CD4-positive, alpha-beta T cell treated with Interferon gamma for 1 hour (primary cell): ENCODE results near the gene LMBR1L.

Source experiments
- DNase-seq: peaks from one replicate; pipeline ENCODE4 v3.0.0-alpha.2; 2020

Gene LMBR1L

GRCh38 chr12:49109641-49110463 lies 795 bp downstream of the LMBR1L start:
- DNase-seq, result peak; percentile 19

- no peak for DNase-seq
These were observed 1.7 kb downstream of the LMBR1L start for GRCh38 chr12:49108958-49109404.

DNA sequence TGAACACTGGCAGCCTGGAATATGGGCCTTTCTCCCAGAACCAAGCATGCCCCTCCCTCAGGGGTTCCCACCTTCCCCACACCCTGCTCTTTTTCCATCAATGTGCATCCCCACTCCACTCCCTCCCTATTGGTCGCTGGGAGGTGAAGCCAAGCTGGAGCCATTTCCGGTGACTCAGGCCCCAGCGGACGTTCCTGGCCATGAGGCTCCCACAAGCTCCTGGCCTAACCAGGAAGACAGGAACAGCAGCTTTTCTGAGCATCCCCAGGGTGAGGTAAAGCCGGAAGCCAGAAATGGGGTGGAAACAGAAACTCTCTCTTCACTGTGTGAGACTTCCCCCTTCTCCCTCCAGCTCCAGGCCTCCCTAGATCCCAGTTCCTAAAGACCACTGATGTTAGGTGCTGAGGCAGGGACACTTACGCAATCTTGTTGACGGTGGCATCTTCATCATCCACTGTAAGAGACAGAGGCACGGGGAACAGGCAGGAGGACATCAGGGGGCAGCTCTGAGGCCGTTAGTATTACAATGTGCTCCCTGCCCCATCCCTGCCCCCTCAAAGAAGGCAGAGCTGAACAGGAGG lies 5.1 kb downstream of the LMBR1L start:
- DNase-seq, result no peak

- no peak for DNase-seq
These were observed 5.8 kb downstream of the LMBR1L start for GRCh38 chr12:49104822-49105221.

GRCh38 chr12:49100380-49100779 lies 10.3 kb downstream of the LMBR1L start:
- DNase-seq, result no peak

- no peak for DNase-seq
These were observed 11.9 kb downstream of the LMBR1L start for GRCh38 chr12:49098703-49099102.

GRCh38 chr12:49098035-49098451 lies 12.6 kb downstream of the LMBR1L start:
- DNase-seq, result peak; percentile 50

GRCh38 chr12:49097381-49097780 lies 13.3 kb downstream of the LMBR1L start:
- DNase-seq, result no peak

DNA sequence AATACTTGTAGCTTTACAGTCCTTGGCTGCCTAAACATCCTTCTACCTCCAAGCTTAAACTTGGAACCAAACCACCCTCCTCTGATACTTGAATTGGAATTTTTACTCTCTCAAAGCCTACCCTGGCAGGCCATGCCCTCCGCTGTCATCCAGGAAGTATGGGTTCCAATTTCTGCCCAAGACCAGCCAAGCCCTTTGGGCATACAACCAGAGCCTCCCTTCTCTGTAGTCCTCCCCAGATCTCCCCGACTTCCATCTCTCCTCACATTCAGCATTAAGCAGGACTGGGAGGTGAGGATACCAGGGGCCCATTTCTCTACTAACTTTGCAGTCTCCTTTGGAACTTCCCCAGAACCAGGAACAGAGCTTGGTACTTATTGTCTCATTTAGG lies 15.7 kb downstream of the LMBR1L start:
- DNase-seq, result no peak

DNA sequence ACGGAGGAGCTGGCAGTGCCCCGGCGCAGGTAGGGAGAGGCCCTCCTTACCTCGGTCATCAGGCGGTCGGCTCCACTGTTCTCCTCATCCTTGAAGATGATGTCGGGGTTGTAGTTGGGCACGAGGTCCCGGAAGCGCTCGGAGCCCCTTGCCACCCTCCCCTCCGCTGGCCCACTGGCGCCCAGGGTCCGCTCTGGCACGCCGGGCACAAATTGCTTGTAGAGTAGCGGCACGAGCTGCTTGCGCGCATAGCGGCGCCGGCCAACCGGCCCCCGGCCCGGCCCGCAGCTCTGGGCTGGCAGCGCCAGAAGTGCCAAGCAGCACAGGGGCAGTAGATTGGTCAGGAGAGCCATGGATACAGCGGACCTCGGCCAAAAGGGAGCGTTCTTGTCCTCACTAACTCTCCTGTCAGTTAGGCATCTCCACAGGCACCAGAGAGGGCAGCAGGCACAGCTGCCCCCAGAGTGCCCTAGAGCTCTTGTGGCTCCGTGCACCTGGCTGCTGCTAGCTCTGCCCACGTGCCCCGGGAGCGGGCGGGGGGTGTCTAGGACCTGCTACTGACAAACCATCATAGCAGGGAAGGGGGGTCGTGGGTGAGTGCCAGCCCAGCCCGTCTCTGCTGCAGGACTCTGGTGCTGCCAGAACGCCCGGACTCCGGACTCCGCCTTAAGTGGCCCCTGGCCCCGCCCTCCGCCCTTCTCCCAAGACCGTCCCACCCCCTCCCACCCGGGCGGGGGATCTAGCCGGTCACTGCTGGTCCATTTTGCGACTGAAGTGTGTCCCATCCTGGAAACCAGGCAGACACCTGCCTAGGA lies 16.3 kb downstream of the LMBR1L start, which contains the start of gene DHH:
TSS of gene DHH (minus strand) at position 642 of the 815 bp plus-strand sequence. CDS start at position 353, 289 bp downstream.
- no peak for DNase-seq

DNA sequence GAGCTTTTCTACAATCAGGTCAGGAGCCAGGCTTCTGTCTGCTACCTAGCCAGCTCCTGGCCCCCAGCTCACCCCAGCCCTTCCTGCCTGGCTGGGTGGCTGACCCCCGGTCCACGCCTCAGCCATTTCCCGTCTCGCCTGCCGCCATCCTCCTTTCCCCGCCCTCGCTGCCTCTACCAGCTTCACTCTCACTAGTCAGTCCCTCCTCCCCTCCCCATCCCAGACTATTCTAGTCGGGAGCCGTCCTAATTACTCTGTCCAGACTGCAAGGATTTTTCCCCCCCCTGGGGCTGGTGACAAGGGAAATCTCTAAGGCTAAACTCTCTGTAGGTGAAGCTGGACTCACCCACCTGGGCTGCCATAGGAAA lies 16.9 kb downstream of the LMBR1L start:
- no peak for DNase-seq

GRCh38 chr12:49092816-49093406 lies 17.7 kb downstream of the LMBR1L start:
- DNase-seq, result no peak

GRCh38 chr12:49092086-49092815 lies 18.4 kb downstream of the LMBR1L start:
- peak; percentile 45 for DNase-seq

DNA sequence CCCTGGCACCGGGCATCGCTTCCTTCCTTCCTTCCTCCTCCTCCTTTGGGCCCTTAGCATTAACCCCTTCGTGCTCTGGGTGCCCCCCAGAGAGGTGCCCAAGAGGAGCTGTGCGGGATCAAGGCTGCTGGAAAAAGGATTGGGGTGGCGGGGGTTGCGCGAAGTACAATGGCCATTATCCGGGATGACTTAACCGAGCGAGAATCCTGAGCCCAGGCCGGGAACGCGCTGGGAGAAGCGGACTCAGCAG lies 18.9 kb downstream of the LMBR1L start:
- no peak for DNase-seq

DNA sequence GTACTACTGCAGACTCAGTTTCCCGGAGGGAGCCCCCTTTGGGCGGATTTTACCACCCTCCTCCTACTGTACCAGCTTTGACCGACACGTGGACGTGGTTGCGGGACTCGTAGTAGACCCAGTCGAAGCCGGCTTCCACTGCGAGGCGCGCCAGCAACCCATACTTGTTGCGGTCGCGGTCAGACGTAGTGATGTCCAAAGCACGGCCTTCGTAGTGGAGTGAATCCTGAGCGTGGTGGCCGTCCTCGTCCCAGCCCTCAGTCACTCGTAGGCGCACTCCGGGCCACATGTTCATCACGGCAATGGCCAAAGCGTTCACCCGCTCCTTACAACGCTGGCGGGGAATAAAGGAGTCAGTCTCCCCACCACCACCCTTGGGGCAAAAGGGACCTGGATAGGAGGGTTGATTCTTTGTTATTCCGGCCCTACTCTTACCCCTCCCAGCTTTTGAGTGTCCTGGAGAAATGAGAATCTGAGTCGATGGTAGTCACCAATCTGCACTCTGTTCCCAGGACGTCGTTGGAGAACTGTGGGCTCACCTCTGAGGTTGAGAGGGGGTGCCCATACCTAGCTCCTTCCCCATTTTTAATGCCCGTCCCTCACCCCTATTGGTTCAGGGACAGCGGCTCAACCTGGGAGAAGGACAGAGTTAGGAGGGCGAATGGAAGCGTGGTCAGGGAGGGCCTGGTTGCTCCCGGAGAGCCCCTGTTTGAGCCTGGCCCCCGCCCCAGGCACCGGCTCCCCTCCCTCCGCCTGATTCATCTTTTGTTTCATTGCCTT lies 19.4 kb downstream of the LMBR1L start:
- DNase-seq, result no peak

GRCh38 chr12:49089821-49090773 lies 20.6 kb downstream of the LMBR1L start:
- DNase-seq, result peak; percentile 62

GRCh38 chr12:49088932-49089330 lies 21.7 kb downstream of the LMBR1L start:
- no peak for DNase-seq

- DNase-seq, result peak; percentile 76
These were observed 22.3 kb downstream of the LMBR1L start for GRCh38 chr12:49088150-49088931.

- no peak for DNase-seq
These were observed 24.5 kb downstream of the LMBR1L start for GRCh38 chr12:49086116-49086515.

DNA sequence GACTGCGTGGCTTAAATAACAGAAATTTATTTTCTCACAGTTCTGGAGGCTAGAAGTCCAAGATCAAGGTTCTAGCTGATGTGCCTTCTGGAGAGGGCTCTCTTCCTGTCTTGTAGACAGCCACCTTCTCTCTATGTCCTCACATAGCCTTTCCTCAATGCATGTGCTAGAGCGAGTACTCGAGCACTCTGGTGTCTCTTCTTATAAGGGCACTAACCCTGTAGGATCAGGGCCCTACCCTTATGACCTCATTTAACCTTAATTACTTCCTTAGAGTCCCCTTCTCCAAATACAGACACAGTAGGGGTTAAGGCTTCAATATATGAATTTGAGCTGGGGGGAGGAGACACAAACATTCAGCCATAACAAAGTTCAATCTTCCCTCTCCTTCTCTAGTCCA lies 26.2 kb downstream of the LMBR1L start:
- DNase-seq, result no peak
